IPS-18a (cell line): ENCODE results near the gene SCN2B.

Source experiments
- H3K27ac ChIP-seq: one replicate; pipeline ENCODE4 v1.5.1; 2013; ENCODE audit warnings: low read length
- H3K27me3 ChIP-seq: one replicate; pipeline ENCODE4 v1.6.1; 2013; ENCODE audit warnings: mild to moderate bottlenecking, low read length; ENCODE audit not compliant: control insufficient read depth, insufficient read depth
- H3K36me3 ChIP-seq: one replicate; pipeline ENCODE4 v1.6.1; 2013; ENCODE audit warnings: low read depth, low read length; ENCODE audit not compliant: control insufficient read depth
- H3K4me1 ChIP-seq: one replicate; pipeline ENCODE4 v1.6.1; 2013; ENCODE audit warnings: low read depth, low read length; ENCODE audit not compliant: control insufficient read depth
- H3K4me3 ChIP-seq: one replicate; pipeline ENCODE4 v1.5.1; 2013; ENCODE audit warnings: low read length
- H3K9ac ChIP-seq: one replicate; pipeline ENCODE4 v1.6.1; 2013; ENCODE audit warnings: mild to moderate bottlenecking, low read length, moderate library complexity
- H3K9me3 ChIP-seq: one replicate; pipeline ENCODE4 v1.6.1; 2013; ENCODE audit warnings: low read depth, low read length; ENCODE audit not compliant: control insufficient read depth

The SCN2B gene

GRCh38 chr11:118170882-118171268, 5.6 kb downstream of the SCN2B start:
- Histone ChIP-seq H3K27me3 (peaks cover 89% of the 10 kb centered on the region), H3K4me1 (peaks cover 21% of the 10 kb centered on the region), H3K9me3 (no peaks in the 10 kb centered on the region), H3K27ac (no peak overlapping the region), H3K9ac (no peak overlapping the region), H3K4me3 (peak overlapping the region; percentile 65), H3K36me3 (no peaks in the 10 kb centered on the region)

- Histone ChIP-seq H3K9ac (no peak overlapping the region), H3K27ac (no peak overlapping the region), H3K27me3 (peaks cover 82% of the 10 kb centered on the region), H3K4me3 (no peak overlapping the region), H3K36me3 (no peaks in the 10 kb centered on the region), H3K4me1 (peaks cover 16% of the 10 kb centered on the region), H3K9me3 (no peaks in the 10 kb centered on the region)
Observed at GRCh38 chr11:118170231-118170630, 6.2 kb downstream of the SCN2B start.

GRCh38 chr11:118169300-118170140, 6.9 kb downstream of the SCN2B start:
- H3K9me3 ChIP-seq, result no peaks in the 10 kb centered on the region
- H3K4me1 ChIP-seq, result peaks cover 9% of the 10 kb centered on the region
- no peak overlapping the region for H3K27ac ChIP-seq
- H3K27me3 ChIP-seq, result peaks cover 75% of the 10 kb centered on the region
- H3K36me3 ChIP-seq, result no peaks in the 10 kb centered on the region
- H3K9ac ChIP-seq, result no peak overlapping the region
- H3K4me3 ChIP-seq, result no peak overlapping the region

GRCh38 chr11:118168751-118169150, 7.7 kb downstream of the SCN2B start:
- Histone ChIP-seq H3K9ac (no peak overlapping the region), H3K9me3 (no peaks in the 10 kb centered on the region), H3K36me3 (no peaks in the 10 kb centered on the region), H3K27ac (no peak overlapping the region), H3K4me1 (peaks cover 9% of the 10 kb centered on the region), H3K4me3 (no peak overlapping the region), H3K27me3 (peaks cover 68% of the 10 kb centered on the region)

GRCh38 chr11:118168316-118168715, 8.1 kb downstream of the SCN2B start:
- Histone ChIP-seq H3K27me3 (peaks cover 64% of the 10 kb centered on the region), H3K36me3 (no peaks in the 10 kb centered on the region), H3K9ac (no peak overlapping the region)

GRCh38 chr11:118167906-118168305, 8.5 kb downstream of the SCN2B start:
- H3K9me3 ChIP-seq, result no peaks in the 10 kb centered on the region
- no peak overlapping the region for H3K9ac ChIP-seq
- peaks cover 63% of the 10 kb centered on the region for H3K27me3 ChIP-seq
- no peak overlapping the region for H3K4me3 ChIP-seq
- peaks cover 9% of the 10 kb centered on the region for H3K4me1 ChIP-seq
- no peaks in the 10 kb centered on the region for H3K36me3 ChIP-seq
- H3K27ac ChIP-seq, result no peak overlapping the region

More at GRCh38 chr11:118168316-118168715, 8.1 kb downstream of the SCN2B start:
- H3K27ac ChIP-seq, result no peak overlapping the region
- no peaks in the 10 kb centered on the region for H3K9me3 ChIP-seq
- peaks cover 9% of the 10 kb centered on the region for H3K4me1 ChIP-seq
- no peak overlapping the region for H3K4me3 ChIP-seq

GRCh38 chr11:118167253-118167652, 9.2 kb downstream of the SCN2B start:
- H3K4me3 ChIP-seq, result no peak overlapping the region
- no peaks in the 10 kb centered on the region for H3K9me3 ChIP-seq
- peaks cover 60% of the 10 kb centered on the region for H3K27me3 ChIP-seq

GRCh38 chr11:118166641-118167040, 9.8 kb downstream of the SCN2B start:
- Histone ChIP-seq H3K4me3 (no peak overlapping the region), H3K36me3 (no peaks in the 10 kb centered on the region), H3K27ac (no peak overlapping the region), H3K27me3 (peaks cover 57% of the 10 kb centered on the region), H3K4me1 (peaks cover 9% of the 10 kb centered on the region), H3K9me3 (no peaks in the 10 kb centered on the region), H3K9ac (no peak overlapping the region)

More at GRCh38 chr11:118167253-118167652, 9.2 kb downstream of the SCN2B start:
- Histone ChIP-seq H3K36me3 (no peaks in the 10 kb centered on the region), H3K27ac (no peak overlapping the region), H3K4me1 (peaks cover 9% of the 10 kb centered on the region), H3K9ac (no peak overlapping the region)

GRCh38 chr11:118164885-118165284, 11.6 kb downstream of the SCN2B start:
- peaks cover 41% of the 10 kb centered on the region for H3K27me3 ChIP-seq
- no peak overlapping the region for H3K27ac ChIP-seq
- H3K4me3 ChIP-seq, result no peak overlapping the region
- H3K9me3 ChIP-seq, result no peaks in the 10 kb centered on the region
- peaks cover 4% of the 10 kb centered on the region for H3K4me1 ChIP-seq
- H3K9ac ChIP-seq, result no peak overlapping the region
- no peaks in the 10 kb centered on the region for H3K36me3 ChIP-seq

- H3K9me3 ChIP-seq, result no peaks in the 10 kb centered on the region
- no peak overlapping the region for H3K9ac ChIP-seq
- no peak overlapping the region for H3K27ac ChIP-seq
- no peaks in the 10 kb centered on the region for H3K36me3 ChIP-seq
- no peak overlapping the region for H3K4me3 ChIP-seq
- peaks cover 4% of the 10 kb centered on the region for H3K4me1 ChIP-seq
- H3K27me3 ChIP-seq, result peaks cover 41% of the 10 kb centered on the region
Observed at GRCh38 chr11:118163494-118163893, 12.9 kb downstream of the SCN2B start.

- Histone ChIP-seq H3K27ac (no peak overlapping the region), H3K27me3 (peaks cover 44% of the 10 kb centered on the region), H3K36me3 (no peaks in the 10 kb centered on the region), H3K9ac (no peak overlapping the region), H3K4me3 (no peak overlapping the region), H3K9me3 (no peaks in the 10 kb centered on the region), H3K4me1 (peaks cover 4% of the 10 kb centered on the region)
Observed at GRCh38 chr11:118162846-118163245, 13.6 kb downstream of the SCN2B start.

GRCh38 chr11:118161786-118162185, 14.7 kb downstream of the SCN2B start:
- Histone ChIP-seq H3K9ac (no peak overlapping the region), H3K9me3 (no peaks in the 10 kb centered on the region), H3K27ac (no peak overlapping the region), H3K27me3 (peaks cover 45% of the 10 kb centered on the region), H3K4me3 (no peak overlapping the region), H3K4me1 (peaks cover 10% of the 10 kb centered on the region), H3K36me3 (no peaks in the 10 kb centered on the region)
